A549 (cell line): Measurements from ENCODE around the gene SLC17A8. TPM values are rescaled to one million over a fixed set of nuclear protein-coding genes. Genes with fewer than 3 reads are reported as not detected.

Experiments used
- ATAC-seq, 2 experiments: fragments of 200-7000 bp in 1 of 2; fragments of >200 bp in 1 of 2; cut with Nextera tagmentation in 1 of 2; cut with Tn5 transposase in 1 of 2; 3 replicates each; pipeline versions ENCODE4 v1.8.0 to v1.9.1; 2018 to 2020; ENCODE audit warnings: mild to moderate bottlenecking in 1 of 2, moderate library complexity in 1 of 2
- CTCF ChIA-PET: fragments of 300-600 bp; sonication (Branson Sonifier 250); formaldehyde crosslinking; extraction: SDS; loops from one replicate; lab custom pipeline; 2021; ENCODE audit warnings: antibody characterized with exemption, inconsistent platforms; lab: Yijun Ruan, JAX
- POLR2A ChIA-PET: fragments of 350-600 bp; formaldehyde crosslinking; extraction: SDS; loops from one replicate; lab custom pipeline; 2021; ENCODE audit warnings: antibody characterized with exemption, inconsistent platforms; lab: Yijun Ruan, JAX
- DNase-seq, 2 experiments: peaks; one replicate each; pipeline versions ENCODE4 v3.0.0 to v3.0.0-alpha.2; 2011 to 2016; ENCODE audit warnings: low read depth in 1 of 2, low spot score in 1 of 2
- FAIRE-seq: peaks from 2 replicates; lab custom pipeline; 2011; peaks lifted over from hg19 to GRCh38; lab: Jason Lieb, UNC
- H3K27ac ChIP-seq, 2 experiments: fragments of >200 bp; sonication (Bioruptor Twin); formaldehyde crosslinking; 3 replicates each; pipeline ENCODE4 v1.5.1; 2016 to 2017
- H3K4me1 ChIP-seq: fragments of >200 bp; sonication (Bioruptor Twin); formaldehyde crosslinking; 3 replicates; pipeline ENCODE4 v1.6.1; 2016
- H3K4me2 ChIP-seq: fragments of >200 bp; sonication (Bioruptor Twin); formaldehyde crosslinking; 3 replicates; pipeline ENCODE4 v1.6.1; 2016
- H3K4me3 ChIP-seq: fragments of >200 bp; sonication (Bioruptor Twin); formaldehyde crosslinking; 3 replicates; pipeline ENCODE4 v1.5.1; 2016
- H3K9me3 ChIP-seq: fragments of >200 bp; sonication (Bioruptor Twin); formaldehyde crosslinking; 3 replicates; pipeline ENCODE4 v1.6.1; 2016
- CBX2 ChIP-seq: fragments of 200-600 bp; sonication (generic); IDR thresholded peaks from 2 replicates; pipeline ENCODE4 v1.6.1; 2016; ENCODE audit warnings: low read depth, mild to moderate bottlenecking, borderline replicate concordance
- CBX8 ChIP-seq: fragments of 200-600 bp; sonication (generic); IDR thresholded peaks from 2 replicates; pipeline ENCODE4 v1.6.1; 2016
- CEBPB ChIP-seq, 2 experiments: fragments of >200 bp in 1 of 2; sonication (Bioruptor Twin) in 1 of 2; formaldehyde crosslinking in 1 of 2; IDR thresholded peaks; 2 replicates each; pipeline ENCODE4 v1.6.1; 2012 to 2016
- CHD2 ChIP-seq: fragments of 150-350 bp; IDR thresholded peaks from 2 replicates; pipeline ENCODE4 v1.6.1; 2014; ENCODE audit warnings: low read length; ENCODE audit not compliant: partially characterized antibody
- E2F6 ChIP-seq: IDR thresholded peaks from 2 replicates; pipeline ENCODE4 v1.6.1; 2012; ENCODE audit warnings: low read depth, borderline replicate concordance
- EHMT2 ChIP-seq: fragments of 200-600 bp; sonication (generic); IDR thresholded peaks from 2 replicates; pipeline ENCODE4 v1.6.1; 2016; ENCODE audit warnings: antibody characterized with exemption, low read depth, mild to moderate bottlenecking, moderate library complexity
- ELK1 ChIP-seq: fragments of 150-350 bp; IDR thresholded peaks from 2 replicates; pipeline ENCODE4 v1.6.1; 2014; ENCODE audit warnings: low read depth, mild to moderate bottlenecking, low read length
- HDAC2 ChIP-seq: fragments of 200-600 bp; sonication (generic); IDR thresholded peaks from 2 replicates; pipeline ENCODE4 v1.6.1; 2016
- HES2 ChIP-seq: fragments of >200 bp; sonication (Bioruptor Twin); formaldehyde crosslinking; IDR thresholded peaks from 2 replicates; pipeline ENCODE4 v1.6.1; 2016
- HOXA7 ChIP-seq: fragments of 250-450 bp; sonication (Bioruptor Pico); IDR thresholded peaks from 2 replicates; pipeline ENCODE4 v1.5.0; 2020; ENCODE audit warnings: mild to moderate bottlenecking, moderate library complexity
- HOXB5 ChIP-seq: fragments of 250-450 bp; sonication (Bioruptor Pico); IDR thresholded peaks from 2 replicates; pipeline ENCODE4 v1.5.0; 2020; ENCODE audit warnings: mild to moderate bottlenecking, moderate library complexity
- JUNB ChIP-seq: fragments of >200 bp; sonication (Bioruptor Twin); formaldehyde crosslinking; IDR thresholded peaks from 2 replicates; pipeline ENCODE4 v1.6.1; 2016
- KDM1A ChIP-seq: fragments of 200-600 bp; sonication (generic); IDR thresholded peaks from 2 replicates; pipeline ENCODE4 v1.6.1; 2016; ENCODE audit warnings: low read depth, mild to moderate bottlenecking
- KDM5A ChIP-seq: fragments of 200-600 bp; sonication (generic); IDR thresholded peaks from 2 replicates; pipeline ENCODE4 v1.6.1; 2016; ENCODE audit warnings: antibody characterized with exemption, mild to moderate bottlenecking
- MAZ ChIP-seq: fragments of 150-350 bp; IDR thresholded peaks from 2 replicates; pipeline ENCODE4 v1.6.1; 2014; ENCODE audit warnings: antibody characterized with exemption, low read depth, low read length, borderline replicate concordance
- NR3C1 ChIP-seq: fragments of >200 bp; sonication (Bioruptor Twin); formaldehyde crosslinking; IDR thresholded peaks from 3 replicates; pipeline ENCODE4 v1.6.1; 2017
- POLR2A ChIP-seq: IDR thresholded peaks from 2 replicates; pipeline ENCODE4 v1.6.1; 2012; ENCODE audit warnings: mild to moderate bottlenecking, low read length
- POLR2AphosphoS2 ChIP-seq: conservative IDR thresholded peaks from 2 replicates; pipeline ENCODE4 v1.6.1; 2012; ENCODE audit warnings: low read length, improper control_type of control experiment, inconsistent platforms
- RAD21 ChIP-seq, 2 experiments: fragments of >200 bp in 1 of 2; sonication (Bioruptor Twin) in 1 of 2; formaldehyde crosslinking in 1 of 2; IDR thresholded peaks in 1 of 2; conservative IDR thresholded peaks in 1 of 2; 2 replicates in 1 of 2; 3 replicates in 1 of 2; pipeline ENCODE4 v1.6.1; 2012 to 2018; ENCODE audit warnings: inconsistent platforms in 1 of 2
- RARB ChIP-seq: fragments of 250-450 bp; sonication (Bioruptor Pico); IDR thresholded peaks from 2 replicates; pipeline ENCODE4 v1.8.0; 2021; ENCODE audit warnings: mild to moderate bottlenecking, moderate library complexity
- REST ChIP-seq: fragments of 200-600 bp; sonication (generic); IDR thresholded peaks from 2 replicates; pipeline ENCODE4 v1.6.1; 2016; ENCODE audit warnings: antibody characterized with exemption, mild to moderate bottlenecking, moderate library complexity
- RNF2 ChIP-seq: fragments of 200-600 bp; sonication (generic); IDR thresholded peaks from 2 replicates; pipeline ENCODE4 v1.6.1; 2016; ENCODE audit warnings: low read depth, mild to moderate bottlenecking, antibody characterized with exemption, moderate library complexity, borderline replicate concordance
- TFCP2L1 ChIP-seq: fragments of 250-450 bp; sonication (Bioruptor Pico); IDR thresholded peaks from 2 replicates; pipeline ENCODE4 v1.5.0; 2021; ENCODE audit warnings: mild to moderate bottlenecking
- ZC3H11A ChIP-seq: fragments of 450-650 bp; IDR thresholded peaks from 2 replicates; pipeline ENCODE4 v1.6.1; 2014; ENCODE audit warnings: antibody characterized with exemption, mild to moderate bottlenecking
- WGBS: methylation state at CpG from one replicate; pipeline ENCODE4 v1.1.6; 2017; ENCODE audit errors: missing lambda C conversion rate; 5-methylcytosine and 5-hydroxymethylcytosine counted together
- polyA plus RNA-seq, 4 experiments: library from polyadenylated mRNA; depleted of rRNA in 3 of 4; stranded (reverse); fragments of >200 nt; fragmentation: RNase III in 1 of 4; extraction: RNeasy Plus Mini Kit Qiagen cat#74134 plus additional on column Dnase treatment in 1 of 4; gene quantifications; 2 replicates in 3 of 4; 3 replicates in 1 of 4; pipeline ENCODE4 v1.2.3, GENCODE V29; 2011 to 2017
- TF ChIP-seq, protein P1 (sequence below): fragments of 250-450 bp; sonication (Bioruptor Pico); IDR thresholded peaks from 2 replicates; pipeline ENCODE4 v1.5.0; 2021; ENCODE audit warnings: mild to moderate bottlenecking, moderate library complexity, borderline replicate concordance
- TF ChIP-seq, protein P2 (sequence below): fragments of 450-650 bp; IDR thresholded peaks from 2 replicates; pipeline ENCODE4 v1.6.1; 2014; ENCODE audit warnings: antibody characterized with exemption
- TF ChIP-seq, protein P3 (sequence below): fragments of >200 bp; sonication (Bioruptor Twin); formaldehyde crosslinking; IDR thresholded peaks from 3 replicates; pipeline ENCODE4 v1.6.1; 2016

The SLC17A8 gene
- polyA plus RNA-seq, 2 of the 4 experiments (the other 2 are of a cell fraction): 0.03 to 0.04 TPM

DNA sequence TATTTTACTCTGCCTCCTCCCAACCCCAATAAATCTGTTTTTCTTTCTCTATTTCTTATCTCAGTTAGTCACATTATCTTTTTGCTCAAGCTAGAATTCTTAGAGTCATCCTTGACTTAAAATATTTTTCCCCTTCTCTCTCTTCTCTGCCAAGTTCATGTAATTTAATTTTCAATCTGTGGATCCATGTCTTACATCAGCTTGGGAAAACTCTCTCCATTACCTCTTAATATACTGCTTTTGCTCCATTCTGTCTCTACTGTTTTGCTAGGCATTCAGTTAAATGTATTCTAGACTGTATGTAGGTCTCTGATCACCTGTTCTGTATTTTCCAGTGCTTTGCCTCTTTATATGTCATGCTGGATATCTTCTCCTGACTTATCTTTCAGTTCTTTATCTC is 65.8 kb downstream of the SLC17A8 start:
- POLR2A ChIA-PET: no interaction called here
- DNase-seq: no peak
- TF ChIP-seq POLR2AphosphoS2 (no peak), RAD21 (conservative IDR thresholded peaks at IDR 0.05 in 1 of 2, IDR thresholded peaks at IDR 0.05 in 1 of 2) (no peak), RARB (CRISPR knock-in tag) (no peak), CBX8 (no peak), CHD2 (no peak), CEBPB (IDR thresholded peaks at IDR 0.05) (no peak), JUNB (no peak), TFCP2L1 (CRISPR knock-in tag) (no peak), RNF2 (no peak), HES2 (no peak), KDM5A (no peak), KDM1A (no peak), HDAC2 (no peak), HOXA7 (CRISPR knock-in tag) (no peak), EHMT2 (no peak), POLR2A (no peak)
- TF ChIP-seq, protein P1, sequence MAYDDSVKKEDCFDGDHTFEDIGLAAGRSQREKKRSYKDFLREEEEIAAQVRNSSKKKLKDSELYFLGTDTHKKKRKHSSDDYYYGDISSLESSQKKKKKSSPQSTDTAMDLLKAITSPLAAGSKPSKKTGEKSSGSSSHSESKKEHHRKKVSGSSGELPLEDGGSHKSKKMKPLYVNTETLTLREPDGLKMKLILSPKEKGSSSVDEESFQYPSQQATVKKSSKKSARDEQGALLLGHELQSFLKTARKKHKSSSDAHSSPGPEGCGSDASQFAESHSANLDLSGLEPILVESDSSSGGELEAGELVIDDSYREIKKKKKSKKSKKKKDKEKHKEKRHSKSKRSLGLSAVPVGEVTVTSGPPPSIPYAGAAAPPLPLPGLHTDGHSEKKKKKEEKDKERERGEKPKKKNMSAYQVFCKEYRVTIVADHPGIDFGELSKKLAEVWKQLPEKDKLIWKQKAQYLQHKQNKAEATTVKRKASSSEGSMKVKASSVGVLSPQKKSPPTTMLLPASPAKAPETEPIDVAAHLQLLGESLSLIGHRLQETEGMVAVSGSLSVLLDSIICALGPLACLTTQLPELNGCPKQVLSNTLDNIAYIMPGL (CRISPR knock-in tag): no peak
- no peak overlapping the region for H3K27ac ChIP-seq
- FAIRE-seq: no peak
- no peak for ATAC-seq
- H3K4me3 ChIP-seq: no peak overlapping the region
- CTCF ChIA-PET: no interaction called here
- H3K4me2 ChIP-seq: no peak overlapping the region
- peaks cover 12% of the 10 kb centered on the region for H3K4me1 ChIP-seq
- H3K9me3 ChIP-seq: peaks cover 9% of the 10 kb centered on the region; the same call in 1 of the 3 replicates

DNA sequence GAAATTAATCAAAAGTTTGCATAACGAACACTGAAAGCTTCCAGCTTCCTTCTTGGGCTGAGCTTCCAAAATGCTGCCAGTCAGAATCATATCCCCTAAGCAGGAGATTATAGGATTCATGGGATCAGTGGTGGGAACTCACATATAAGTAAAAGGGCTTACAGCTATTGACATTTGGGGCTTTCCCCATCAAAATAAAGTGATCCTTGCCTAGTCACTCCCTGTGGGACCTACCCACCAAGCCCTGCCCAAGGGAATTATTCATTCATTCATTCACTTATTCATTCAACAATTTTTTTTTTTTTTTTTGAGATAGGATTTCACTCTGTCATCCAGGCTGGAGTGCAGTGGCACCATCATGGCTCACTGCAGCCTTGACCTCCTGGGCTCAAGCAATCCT is 69.3 kb downstream of the SLC17A8 start:
- WGBS: 3% methylated on average over 1 of the region's 1 CpG
- no peak for FAIRE-seq
- ChIA-PET POLR2A (no interaction called here), CTCF (interaction anchor here (0.7 to 1.5 kb wide), 3 partner anchors 12 to 47 kb away, joined by 3 to 4 read pairs (median 3); no protein-coding TSS in a partner anchor)
- Histone ChIP-seq H3K4me2 (no peak overlapping the region), H3K9me3 (peaks cover 9% of the 10 kb centered on the region; the same call in 1 of the 3 replicates), H3K27ac (peak overlapping the region in 1 of 2 experiments; percentile 48; a peak in 1 of 6 replicates), H3K4me3 (no peak overlapping the region), H3K4me1 (peaks cover 12% of the 10 kb centered on the region)
- no peak for DNase-seq
- TF ChIP-seq CBX2: no peak
- no peak for TF ChIP-seq NR3C1
- no peak for TF ChIP-seq RNF2
- TF ChIP-seq, protein P2, sequence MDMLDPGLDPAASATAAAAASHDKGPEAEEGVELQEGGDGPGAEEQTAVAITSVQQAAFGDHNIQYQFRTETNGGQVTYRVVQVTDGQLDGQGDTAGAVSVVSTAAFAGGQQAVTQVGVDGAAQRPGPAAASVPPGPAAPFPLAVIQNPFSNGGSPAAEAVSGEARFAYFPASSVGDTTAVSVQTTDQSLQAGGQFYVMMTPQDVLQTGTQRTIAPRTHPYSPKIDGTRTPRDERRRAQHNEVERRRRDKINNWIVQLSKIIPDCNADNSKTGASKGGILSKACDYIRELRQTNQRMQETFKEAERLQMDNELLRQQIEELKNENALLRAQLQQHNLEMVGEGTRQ: no peak
- TF ChIP-seq E2F6: no peak
- TF ChIP-seq REST: no peak
- no peak for TF ChIP-seq HOXB5 (CRISPR knock-in tag)
- TF ChIP-seq, protein P3, sequence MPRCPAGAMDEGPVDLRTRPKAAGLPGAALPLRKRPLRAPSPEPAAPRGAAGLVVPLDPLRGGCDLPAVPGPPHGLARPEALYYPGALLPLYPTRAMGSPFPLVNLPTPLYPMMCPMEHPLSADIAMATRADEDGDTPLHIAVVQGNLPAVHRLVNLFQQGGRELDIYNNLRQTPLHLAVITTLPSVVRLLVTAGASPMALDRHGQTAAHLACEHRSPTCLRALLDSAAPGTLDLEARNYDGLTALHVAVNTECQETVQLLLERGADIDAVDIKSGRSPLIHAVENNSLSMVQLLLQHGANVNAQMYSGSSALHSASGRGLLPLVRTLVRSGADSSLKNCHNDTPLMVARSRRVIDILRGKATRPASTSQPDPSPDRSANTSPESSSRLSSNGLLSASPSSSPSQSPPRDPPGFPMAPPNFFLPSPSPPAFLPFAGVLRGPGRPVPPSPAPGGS: no peak
- no peak for TF ChIP-seq MAZ
- TF ChIP-seq ZC3H11A: no peak
- no peak for TF ChIP-seq ELK1
- no peak for ATAC-seq
